Suprapubic skin (tissue), 4 donors: ENCODE data around the gene TMEM242.

ENCODE experiments used
- EP300 ChIP-seq: sonication (generic); formaldehyde crosslinking; IDR thresholded peaks from one replicate; pipeline ENCODE4 v1.6.1; 2017; ENCODE audit warnings: antibody characterized with exemption
- POLR2A ChIP-seq, 2 donors: fragments of 450-650 bp; IDR thresholded peaks; one replicate each; pipeline ENCODE4 v1.6.1; 2017; ENCODE audit warnings: antibody characterized with exemption in 2 of 2, mild to moderate bottlenecking in 2 of 2, moderate library complexity in 2 of 2
- POLR2AphosphoS5 ChIP-seq, 3 donors: sonication (generic); formaldehyde crosslinking; IDR thresholded peaks; one replicate each; pipeline ENCODE4 v1.6.1; 2017; ENCODE audit warnings: antibody characterized with exemption in 3 of 3
- TF ChIP-seq, protein P1 (sequence below), 2 donors: fragments of 200-600 bp in 1 of 2; fragments of 450-650 bp in 1 of 2; sonication (generic) in 1 of 2; IDR thresholded peaks; one replicate each; pipeline ENCODE4 v1.5.1; 2016 to 2019; ENCODE audit warnings: antibody characterized with exemption in 2 of 2, mild to moderate bottlenecking in 1 of 2, moderate library complexity in 1 of 2

- TF ChIP-seq POLR2A (IDR thresholded peaks at IDR 0.05) (no peak), POLR2AphosphoS5 (IDR thresholded peaks at IDR 0.05) (no peak), EP300 (no peak)
- TF ChIP-seq, protein P1, sequence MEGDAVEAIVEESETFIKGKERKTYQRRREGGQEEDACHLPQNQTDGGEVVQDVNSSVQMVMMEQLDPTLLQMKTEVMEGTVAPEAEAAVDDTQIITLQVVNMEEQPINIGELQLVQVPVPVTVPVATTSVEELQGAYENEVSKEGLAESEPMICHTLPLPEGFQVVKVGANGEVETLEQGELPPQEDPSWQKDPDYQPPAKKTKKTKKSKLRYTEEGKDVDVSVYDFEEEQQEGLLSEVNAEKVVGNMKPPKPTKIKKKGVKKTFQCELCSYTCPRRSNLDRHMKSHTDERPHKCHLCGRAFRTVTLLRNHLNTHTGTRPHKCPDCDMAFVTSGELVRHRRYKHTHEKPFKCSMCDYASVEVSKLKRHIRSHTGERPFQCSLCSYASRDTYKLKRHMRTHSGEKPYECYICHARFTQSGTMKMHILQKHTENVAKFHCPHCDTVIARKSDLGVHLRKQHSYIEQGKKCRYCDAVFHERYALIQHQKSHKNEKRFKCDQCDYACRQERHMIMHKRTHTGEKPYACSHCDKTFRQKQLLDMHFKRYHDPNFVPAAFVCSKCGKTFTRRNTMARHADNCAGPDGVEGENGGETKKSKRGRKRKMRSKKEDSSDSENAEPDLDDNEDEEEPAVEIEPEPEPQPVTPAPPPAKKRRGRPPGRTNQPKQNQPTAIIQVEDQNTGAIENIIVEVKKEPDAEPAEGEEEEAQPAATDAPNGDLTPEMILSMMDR (IDR thresholded peaks at IDR 0.05), result no peak
Observed at GRCh38 chr6:157312757-157313156, 10.6 kb downstream of the TMEM242 start.
